ENCODE measurements around the gene DLL1. TPM values are rescaled to one million over a fixed set of nuclear protein-coding genes. Genes with fewer than 3 reads are reported as not detected.

DLL1 gene
- total RNA-seq, 1 experiment from 2014 or later: 2.8 TPM

DNA sequence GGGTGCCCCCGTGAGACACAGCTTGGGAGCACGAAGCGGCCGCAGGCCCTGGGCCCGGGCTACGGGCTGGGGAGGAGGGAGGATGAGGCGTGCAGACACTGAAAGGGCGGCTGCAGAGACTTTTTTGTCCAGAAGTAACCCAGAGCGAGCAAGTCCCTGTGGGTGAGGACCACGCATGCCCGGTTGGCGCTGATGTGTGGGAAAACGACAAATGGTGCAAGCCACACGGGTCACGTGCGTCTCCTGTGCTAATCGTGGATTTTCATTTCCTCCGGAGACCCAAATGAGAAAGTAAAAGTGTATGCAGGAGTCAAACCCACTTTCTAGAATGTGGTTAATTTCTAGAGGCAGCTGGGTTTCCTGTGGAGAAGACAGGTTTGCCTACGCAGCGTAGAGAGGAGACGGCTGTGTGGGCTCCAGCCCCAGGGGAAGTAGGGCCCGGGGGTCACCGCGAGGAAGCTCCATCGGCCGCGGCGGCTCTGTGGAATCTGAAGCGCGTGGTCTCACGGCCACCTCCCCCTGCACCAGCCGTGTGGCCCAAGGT lies 19.0 kb downstream of the DLL1 start:
- Mint-ChIP-seq H3K36me3 (ENCODE audit: insufficient read depth in 1 of 3, low read depth in 3 of 3) (no peaks in the 10 kb centered on the region), H3K4me1 (peaks cover 15 to 20% of the 10 kb centered on the region in 2 experiments), H3K9me3 (no peaks in the 10 kb centered on the region), H3K27ac (no peak overlapping the region), H3K4me3 (no peak overlapping the region), H3K27me3 (ENCODE audit: low read depth) (peaks cover 12% of the 10 kb centered on the region)
- H3K79me2 ChIP-seq (ENCODE audit: insufficient read depth, low read length): no peaks in the 10 kb centered on the region
- no peak for TF ChIP-seq CTCF (conservative IDR thresholded peaks at IDR 0.05)
- no peak overlapping the region for H3K56ac ChIP-seq (ENCODE audit: insufficient read length, low read depth, low read length)
- no peaks in the 10 kb centered on the region for H3K79me1 ChIP-seq (ENCODE audit: insufficient read depth, low read depth, low read length, poor library complexity, severe bottlenecking)
- H3K4me2 ChIP-seq (ENCODE audit: insufficient read depth, insufficient read length, low read length): no peak overlapping the region
- no peaks in the 10 kb centered on the region for H3K9me3 ChIP-seq (ENCODE audit: control insufficient read depth, low read depth, low read length)
- H3T11ph ChIP-seq (ENCODE audit: low read length): no peak overlapping the region
- H3K14ac ChIP-seq (ENCODE audit: insufficient read depth, low read length): no peak overlapping the region
- no peak overlapping the region for H2BK20ac ChIP-seq (ENCODE audit: low read depth, low read length, poor library complexity, severe bottlenecking)
- DNase-seq: no peak
- H4K5ac ChIP-seq (ENCODE audit: insufficient read length, low read depth, low read length): no peak overlapping the region
- WGBS (ENCODE audit: extremely low coverage, insufficient read length, low lambda C conversion rate): no CpG with 5 or more reads among the region's 32 CpGs
- no peak overlapping the region for H3K27ac ChIP-seq (ENCODE audit: insufficient read length, low read depth, low read length)
- no peaks in the 10 kb centered on the region for H4K20me1 ChIP-seq (ENCODE audit: control insufficient read depth, insufficient read depth, insufficient read length)
- H3K23me2 ChIP-seq (ENCODE audit: insufficient read length, low read depth, low read length, poor library complexity, severe bottlenecking): no peaks in the 10 kb centered on the region
- H3K9ac ChIP-seq (ENCODE audit: extremely low read depth, insufficient read length, low read length): no peak overlapping the region
- H3K27me3 ChIP-seq (ENCODE audit: insufficient read depth, low read length): no peaks in the 10 kb centered on the region
- no peak overlapping the region for H2BK15ac ChIP-seq (ENCODE audit: low read depth, low read length)
- no peak overlapping the region for H2AFZ ChIP-seq (ENCODE audit: low read length)
- H2BK12ac ChIP-seq (ENCODE audit: insufficient read length, low read depth, low read length): no peak overlapping the region
- no peak overlapping the region for H2AK5ac ChIP-seq (ENCODE audit: insufficient read length, low read length)
- no peak overlapping the region for H3K18ac ChIP-seq (ENCODE audit: insufficient read length, low read depth, low read length)
- no peak overlapping the region for H4K8ac ChIP-seq (replicated peaks; ENCODE audit: insufficient read length, low read depth, low read length)
- no peak overlapping the region for H2BK120ac ChIP-seq (ENCODE audit: low read depth, low read length, poor library complexity, severe bottlenecking)
- no peak overlapping the region for H4K91ac ChIP-seq (ENCODE audit: insufficient read length, low read depth, low read length)
- H3K4ac ChIP-seq (ENCODE audit: low read depth, low read length): no peak overlapping the region
- H3K23ac ChIP-seq (ENCODE audit: insufficient read length, low read depth, low read length): no peak overlapping the region
- H2BK5ac ChIP-seq (ENCODE audit: insufficient read length, low read length): no peak overlapping the region
- H3K4me1 ChIP-seq (ENCODE audit: insufficient read depth, low read length): no peaks in the 10 kb centered on the region
